Measurements from ENCODE around the gene BASP1. TPM values are rescaled to one million over a fixed set of nuclear protein-coding genes. Genes with fewer than 3 reads are reported as not detected.
"Not testable (repeated sequence)": the region's sequence is repeated elsewhere in the genome, so short reads cannot be mapped to it uniquely, and the experiment has no call there.

The BASP1 gene
- total and polyA plus RNA-seq, 2 donors = 40.8 to 41.0 TPM

GRCh38 chr5:17235731-17236330 is 18.4 kb downstream of the BASP1 start:
- H3K36me3 ChIP-seq (ENCODE audit: insufficient read depth) = no peaks in the 10 kb centered on the region
- no peaks in the 10 kb centered on the region for H3K4me1 ChIP-seq (ENCODE audit: insufficient read depth)
- WGBS = 95% methylated on average over 5 of the region's 5 CpGs
- H3K4me3 ChIP-seq (ENCODE audit: low read depth, low read length) = no peak overlapping the region
- no peak overlapping the region for H3K27ac ChIP-seq (ENCODE audit: low read depth)
- no peak for DNase-seq (ENCODE audit: extremely low spot score)

GRCh38 chr5:17238521-17239041 is 21.1 kb downstream of the BASP1 start:
- 63% methylated on average over 6 of the region's 6 CpGs for WGBS
- H3K36me3 ChIP-seq (ENCODE audit: insufficient read depth) = no peaks in the 10 kb centered on the region
- no peak overlapping the region for H3K27ac ChIP-seq (ENCODE audit: low read depth)
- DNase-seq (ENCODE audit: extremely low spot score) = no peak
- H3K4me3 ChIP-seq (ENCODE audit: low read depth, low read length) = no peak overlapping the region
- no peaks in the 10 kb centered on the region for H3K4me1 ChIP-seq (ENCODE audit: insufficient read depth)

- 96% methylated on average over 6 of the region's 6 CpGs for WGBS
- no peak for DNase-seq (ENCODE audit: extremely low spot score)
- Histone ChIP-seq H3K4me3 (ENCODE audit: low read depth, low read length) (no peak overlapping the region), H3K27ac (ENCODE audit: low read depth) (no peak overlapping the region), H3K36me3 (ENCODE audit: insufficient read depth) (no peaks in the 10 kb centered on the region), H3K4me1 (ENCODE audit: insufficient read depth) (no peaks in the 10 kb centered on the region)
Measured at GRCh38 chr5:17239953-17240352, 22.5 kb downstream of the BASP1 start.

- 98% methylated on average over 1 of the region's 1 CpG for WGBS
- H3K27ac ChIP-seq (ENCODE audit: low read depth) = no peak overlapping the region
- no peak for DNase-seq (ENCODE audit: extremely low spot score)
Measured at GRCh38 chr5:17240487-17240886, 23.1 kb downstream of the BASP1 start.

GRCh38 chr5:17241635-17242034 is 24.2 kb downstream of the BASP1 start:
- Histone ChIP-seq H3K4me1 (ENCODE audit: insufficient read depth) (no peaks in the 10 kb centered on the region), H3K36me3 (ENCODE audit: insufficient read depth) (no peaks in the 10 kb centered on the region), H3K4me3 (ENCODE audit: low read depth, low read length) (no peak overlapping the region), H3K27ac (ENCODE audit: low read depth) (no peak overlapping the region)
- no peak for DNase-seq (ENCODE audit: extremely low spot score)
- 72% methylated on average over 7 of the region's 7 CpGs for WGBS

More at GRCh38 chr5:17240487-17240886, 23.1 kb downstream of the BASP1 start:
- Histone ChIP-seq H3K4me1 (ENCODE audit: insufficient read depth) (no peaks in the 10 kb centered on the region), H3K4me3 (ENCODE audit: low read depth, low read length) (no peak overlapping the region), H3K36me3 (ENCODE audit: insufficient read depth) (no peaks in the 10 kb centered on the region)

GRCh38 chr5:17243287-17244063 is 26.0 kb downstream of the BASP1 start:
- Histone ChIP-seq H3K36me3 (ENCODE audit: insufficient read depth) (no peaks in the 10 kb centered on the region), H3K4me1 (ENCODE audit: insufficient read depth) (no peaks in the 10 kb centered on the region), H3K4me3 (ENCODE audit: low read depth, low read length) (no peak overlapping the region), H3K27ac (ENCODE audit: low read depth) (no peak overlapping the region)
- 88% methylated on average over 12 of the region's 12 CpGs for WGBS
- DNase-seq (ENCODE audit: extremely low spot score) = no peak

- Histone ChIP-seq H3K4me3 (ENCODE audit: low read depth, low read length) (no peak overlapping the region), H3K27ac (ENCODE audit: low read depth) (no peak overlapping the region), H3K4me1 (ENCODE audit: insufficient read depth) (no peaks in the 10 kb centered on the region), H3K36me3 (ENCODE audit: insufficient read depth) (no peaks in the 10 kb centered on the region)
- DNase-seq (ENCODE audit: extremely low spot score) = no peak
- WGBS = 68% methylated on average over 3 of the region's 3 CpGs
Measured at GRCh38 chr5:17249029-17249634, 31.7 kb downstream of the BASP1 start.

GRCh38 chr5:17249841-17250240 is 32.4 kb downstream of the BASP1 start:
- DNase-seq (ENCODE audit: extremely low spot score); H3K4me3 ChIP-seq (ENCODE audit: low read depth, low read length); H3K36me3 ChIP-seq (ENCODE audit: insufficient read depth); H3K4me1 ChIP-seq (ENCODE audit: insufficient read depth); H3K27ac ChIP-seq (ENCODE audit: low read depth): not testable (repeated sequence)
- WGBS = 97% methylated on average over 6 of the region's 6 CpGs

- WGBS = 90% methylated on average over 1 of the region's 1 CpG
- Histone ChIP-seq H3K4me1 (ENCODE audit: insufficient read depth) (no peaks in the 10 kb centered on the region), H3K27ac (ENCODE audit: low read depth) (no peak overlapping the region), H3K36me3 (ENCODE audit: insufficient read depth) (no peaks in the 10 kb centered on the region), H3K4me3 (ENCODE audit: low read depth, low read length) (no peak overlapping the region)
- DNase-seq (ENCODE audit: extremely low spot score) = no peak
Measured at GRCh38 chr5:17252543-17252942, 35.1 kb downstream of the BASP1 start.

- H3K4me3 ChIP-seq (ENCODE audit: low read depth, low read length) = no peak overlapping the region
- no peaks in the 10 kb centered on the region for H3K36me3 ChIP-seq (ENCODE audit: insufficient read depth)
- no peak for DNase-seq (ENCODE audit: extremely low spot score)
- no peaks in the 10 kb centered on the region for H3K4me1 ChIP-seq (ENCODE audit: insufficient read depth)
- WGBS = 76% methylated on average over 6 of the region's 6 CpGs
- no peak overlapping the region for H3K27ac ChIP-seq (ENCODE audit: low read depth)
Measured at GRCh38 chr5:17255471-17256021, 38.1 kb downstream of the BASP1 start.

GRCh38 chr5:17256171-17256570 is 38.7 kb downstream of the BASP1 start:
- DNase-seq (ENCODE audit: extremely low spot score) = no peak
- WGBS = 79% methylated on average over 3 of the region's 3 CpGs
- Histone ChIP-seq H3K36me3 (ENCODE audit: insufficient read depth) (no peaks in the 10 kb centered on the region), H3K4me3 (ENCODE audit: low read depth, low read length) (no peak overlapping the region), H3K4me1 (ENCODE audit: insufficient read depth) (no peaks in the 10 kb centered on the region), H3K27ac (ENCODE audit: low read depth) (no peak overlapping the region)

GRCh38 chr5:17256839-17257238 is 39.4 kb downstream of the BASP1 start:
- Histone ChIP-seq H3K4me1 (ENCODE audit: insufficient read depth) (no peaks in the 10 kb centered on the region), H3K36me3 (ENCODE audit: insufficient read depth) (no peaks in the 10 kb centered on the region), H3K27ac (ENCODE audit: low read depth) (no peak overlapping the region), H3K4me3 (ENCODE audit: low read depth, low read length) (no peak overlapping the region)
- no peak for DNase-seq (ENCODE audit: extremely low spot score)

GRCh38 chr5:17257705-17258273 is 40.4 kb downstream of the BASP1 start:
- H3K27ac ChIP-seq (ENCODE audit: low read depth) = no peak overlapping the region
- whole genome bisulfite sequencing = 88% methylated on average over 5 of the region's 5 CpGs
- no peak for DNase-seq (ENCODE audit: extremely low spot score)
- H3K4me1 ChIP-seq (ENCODE audit: insufficient read depth) = no peaks in the 10 kb centered on the region
- H3K36me3 ChIP-seq (ENCODE audit: insufficient read depth) = no peaks in the 10 kb centered on the region
- H3K4me3 ChIP-seq (ENCODE audit: low read depth, low read length) = no peak overlapping the region
